Fibroblast of lung (primary cell): ENCODE results near the gene ZFY.

Experiments used
- EZH2 ChIP-seq: IDR thresholded peaks from 2 replicates; pipeline ENCODE4 v1.5.1; 2012; ENCODE audit warnings: low read length, control low read depth, mild to moderate bottlenecking; ENCODE audit errors: missing control alignments
- TF ChIP-seq, protein P1 (sequence below), 2 donors: IDR thresholded peaks in 1 of 2; conservative IDR thresholded peaks in 1 of 2; 1 replicate in 1 of 2; 2 replicates in 1 of 2; pipeline ENCODE4 v1.5.1; 2011 to 2012; ENCODE audit warnings: low read length in 2 of 2, control low read depth in 1 of 2, inconsistent platforms in 1 of 2, low read depth in 1 of 2, mild to moderate bottlenecking in 1 of 2

DNA sequence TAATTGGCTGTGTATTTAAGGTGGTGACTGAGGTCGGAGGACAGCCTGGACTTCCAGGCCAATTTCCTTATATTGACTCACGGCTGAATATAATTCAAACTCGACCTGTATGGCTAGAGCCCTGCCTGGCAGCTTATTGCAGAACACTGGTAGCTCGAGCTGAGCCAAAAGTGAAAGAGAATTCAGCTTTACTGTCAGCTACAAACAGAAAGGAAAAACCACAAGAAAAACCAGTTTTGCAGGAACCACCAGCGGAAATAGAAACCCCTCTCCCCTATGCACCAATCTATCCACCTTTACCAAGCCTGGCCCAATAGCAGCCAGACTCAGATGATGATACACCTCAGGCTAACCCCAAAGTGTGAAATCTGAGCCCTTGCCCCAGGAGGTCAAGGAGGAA lies 68.7 kb downstream of the ZFY start:
- TF ChIP-seq, protein P1, sequence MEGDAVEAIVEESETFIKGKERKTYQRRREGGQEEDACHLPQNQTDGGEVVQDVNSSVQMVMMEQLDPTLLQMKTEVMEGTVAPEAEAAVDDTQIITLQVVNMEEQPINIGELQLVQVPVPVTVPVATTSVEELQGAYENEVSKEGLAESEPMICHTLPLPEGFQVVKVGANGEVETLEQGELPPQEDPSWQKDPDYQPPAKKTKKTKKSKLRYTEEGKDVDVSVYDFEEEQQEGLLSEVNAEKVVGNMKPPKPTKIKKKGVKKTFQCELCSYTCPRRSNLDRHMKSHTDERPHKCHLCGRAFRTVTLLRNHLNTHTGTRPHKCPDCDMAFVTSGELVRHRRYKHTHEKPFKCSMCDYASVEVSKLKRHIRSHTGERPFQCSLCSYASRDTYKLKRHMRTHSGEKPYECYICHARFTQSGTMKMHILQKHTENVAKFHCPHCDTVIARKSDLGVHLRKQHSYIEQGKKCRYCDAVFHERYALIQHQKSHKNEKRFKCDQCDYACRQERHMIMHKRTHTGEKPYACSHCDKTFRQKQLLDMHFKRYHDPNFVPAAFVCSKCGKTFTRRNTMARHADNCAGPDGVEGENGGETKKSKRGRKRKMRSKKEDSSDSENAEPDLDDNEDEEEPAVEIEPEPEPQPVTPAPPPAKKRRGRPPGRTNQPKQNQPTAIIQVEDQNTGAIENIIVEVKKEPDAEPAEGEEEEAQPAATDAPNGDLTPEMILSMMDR (conservative IDR thresholded peaks at IDR 0.05 in 1 of 2, IDR thresholded peaks at IDR 0.05 in 1 of 2; ENCODE audit: low read depth in 1 of 2, low read length in 2 of 2): no peak
- no peak for TF ChIP-seq EZH2
